HEK293 (cell line): ENCODE results near the gene LTBP1.

Experiments
- CTCF ChIA-PET: fragments of 350-600 bp; formaldehyde crosslinking; extraction: SDS; loops from one replicate; lab custom pipeline; 2021; ENCODE audit warnings: antibody characterized with exemption; lab: Yijun Ruan, JAX
- POLR2A ChIA-PET: fragments of 300-600 bp; formaldehyde crosslinking; extraction: SDS; loops from one replicate; lab custom pipeline; 2020; ENCODE audit warnings: antibody characterized with exemption, inconsistent platforms; lab: Yijun Ruan, JAX
- H3K27ac ChIP-seq: fragments of 200-500 bp; sonication (Bioruptor generic); 2 replicates; pipeline ENCODE4 v1.5.1; 2014; ENCODE audit warnings: low read depth, low read length, control low read depth, inconsistent platforms; ENCODE audit errors: extremely low read depth
- H3K36me3 ChIP-seq, 2 experiments: fragments of 200-500 bp in 1 of 2; sonication (Bioruptor generic) in 1 of 2; 1 replicate in 1 of 2; 2 replicates in 1 of 2; pipeline ENCODE4 v1.5.1; 2014 to 2017; ENCODE audit warnings: inconsistent platforms in 2 of 2, low read length in 2 of 2; ENCODE audit not compliant: control insufficient read depth in 2 of 2, insufficient read depth in 1 of 2
- H3K4me1 ChIP-seq: fragments of 200-500 bp; sonication (Bioruptor generic); 2 replicates; pipeline ENCODE4 v1.5.1; 2014; ENCODE audit warnings: mild to moderate bottlenecking, low read length, inconsistent platforms; ENCODE audit not compliant: control insufficient read depth, insufficient read depth
- H3K4me3 ChIP-seq: 2 replicates; pipeline ENCODE4 v1.5.1; 2011; ENCODE audit warnings: low read depth, mild to moderate bottlenecking, control low read depth, low read length, moderate library complexity
- H3K9me3 ChIP-seq: fragments of 200-500 bp; sonication (Bioruptor generic); 2 replicates; pipeline ENCODE4 v1.5.1; 2014; ENCODE audit warnings: low read depth, low read length, inconsistent platforms; ENCODE audit not compliant: control insufficient read depth, insufficient read depth
- FEZF1 ChIP-seq: fragments of 450-650 bp; formaldehyde crosslinking; IDR thresholded peaks from 2 replicates; pipeline ENCODE4 v1.5.1; 2016; ENCODE audit warnings: missing biosample characterization, missing genetic modification characterization
- HOXA7 ChIP-seq: sonication (generic); formaldehyde crosslinking; IDR thresholded peaks from 2 replicates; pipeline ENCODE4 v1.8.1; 2022; ENCODE audit warnings: missing genetic modification reagents, borderline replicate concordance
- HOXC10 ChIP-seq: sonication (generic); formaldehyde crosslinking; IDR thresholded peaks from 2 replicates; pipeline ENCODE4 v1.8.1; 2023; ENCODE audit warnings: mild to moderate bottlenecking, missing genetic modification reagents
- KLF1 ChIP-seq: fragments of 450-650 bp; formaldehyde crosslinking; IDR thresholded peaks from 2 replicates; pipeline ENCODE4 v1.5.1; 2016; ENCODE audit warnings: missing biosample characterization, missing genetic modification characterization
- KLF16 ChIP-seq: fragments of 450-650 bp; formaldehyde crosslinking; IDR thresholded peaks from 2 replicates; pipeline ENCODE4 v1.5.1; 2017; ENCODE audit warnings: missing biosample characterization, missing genetic modification characterization
- MYNN ChIP-seq: fragments of 450-650 bp; formaldehyde crosslinking; IDR thresholded peaks from 2 replicates; pipeline ENCODE4 v1.5.1; 2016; ENCODE audit warnings: missing biosample characterization, missing genetic modification characterization, borderline replicate concordance
- RBAK ChIP-seq: fragments of 450-650 bp; formaldehyde crosslinking; IDR thresholded peaks from 2 replicates; pipeline ENCODE4 v1.5.1; 2016; ENCODE audit warnings: missing biosample characterization, missing genetic modification characterization
- SP3 ChIP-seq: fragments of 450-650 bp; formaldehyde crosslinking; IDR thresholded peaks from 2 replicates; pipeline ENCODE4 v1.5.1; 2016; ENCODE audit warnings: missing biosample characterization, missing genetic modification characterization
- ZFP37 ChIP-seq: fragments of 450-650 bp; formaldehyde crosslinking; IDR thresholded peaks from 2 replicates; pipeline ENCODE4 v1.5.1; 2016; ENCODE audit warnings: missing biosample characterization, missing genetic modification characterization
- ZNF133 ChIP-seq: fragments of 450-650 bp; formaldehyde crosslinking; IDR thresholded peaks from 2 replicates; pipeline ENCODE4 v1.5.1; 2016; ENCODE audit warnings: missing biosample characterization, missing genetic modification characterization
- ZNF184 ChIP-seq: fragments of 450-650 bp; IDR thresholded peaks from 2 replicates; pipeline ENCODE4 v1.5.1; 2018; ENCODE audit warnings: missing biosample characterization, mild to moderate bottlenecking, missing genetic modification characterization
- ZNF37A ChIP-seq: fragments of 450-650 bp; IDR thresholded peaks from 2 replicates; pipeline ENCODE4 v1.5.1; 2018; ENCODE audit warnings: missing biosample characterization, missing genetic modification characterization
- ZNF394 ChIP-seq: fragments of 450-650 bp; formaldehyde crosslinking; IDR thresholded peaks from 2 replicates; pipeline ENCODE4 v1.5.1; 2016; ENCODE audit warnings: missing biosample characterization, missing genetic modification characterization, mild to moderate bottlenecking, moderate library complexity, borderline replicate concordance
- ZNF473 ChIP-seq: fragments of 450-650 bp; formaldehyde crosslinking; IDR thresholded peaks from 2 replicates; pipeline ENCODE4 v1.5.1; 2017; ENCODE audit warnings: missing biosample characterization, missing genetic modification characterization
- ZNF510 ChIP-seq: fragments of 450-650 bp; formaldehyde crosslinking; IDR thresholded peaks from 2 replicates; pipeline ENCODE4 v1.5.1; 2018; ENCODE audit warnings: mild to moderate bottlenecking, missing genetic modification characterization, missing biosample characterization; ENCODE audit not compliant: insufficient replicate concordance
- ZNF561 ChIP-seq: fragments of 450-650 bp; IDR thresholded peaks from 2 replicates; pipeline ENCODE4 v1.5.1; 2018; ENCODE audit warnings: missing biosample characterization, missing genetic modification characterization, borderline replicate concordance
- ZNF629 ChIP-seq: fragments of 450-650 bp; formaldehyde crosslinking; IDR thresholded peaks from 2 replicates; pipeline ENCODE4 v1.5.1; 2017; ENCODE audit warnings: missing biosample characterization, missing genetic modification characterization
- ZNF639 ChIP-seq: fragments of 450-650 bp; formaldehyde crosslinking; IDR thresholded peaks from 2 replicates; pipeline ENCODE4 v1.5.1; 2016; ENCODE audit warnings: missing biosample characterization, missing genetic modification characterization
- ZNF692 ChIP-seq: fragments of 450-650 bp; formaldehyde crosslinking; IDR thresholded peaks from 2 replicates; pipeline ENCODE4 v1.5.1; 2016; ENCODE audit warnings: missing biosample characterization, missing genetic modification characterization
- ZNF701 ChIP-seq: fragments of 450-650 bp; formaldehyde crosslinking; IDR thresholded peaks from 2 replicates; pipeline ENCODE4 v1.5.1; 2016; ENCODE audit warnings: missing biosample characterization, missing genetic modification characterization
- ZNF707 ChIP-seq: fragments of 450-650 bp; formaldehyde crosslinking; IDR thresholded peaks from 2 replicates; pipeline ENCODE4 v1.5.1; 2016; ENCODE audit warnings: missing biosample characterization, missing genetic modification characterization
- ZNF747 ChIP-seq: fragments of 450-650 bp; formaldehyde crosslinking; IDR thresholded peaks from 2 replicates; pipeline ENCODE4 v1.5.1; 2016; ENCODE audit warnings: missing biosample characterization, missing genetic modification characterization
- ZNF837 ChIP-seq: fragments of 450-650 bp; formaldehyde crosslinking; IDR thresholded peaks from 2 replicates; pipeline ENCODE4 v1.5.1; 2016; ENCODE audit warnings: missing biosample characterization, missing genetic modification characterization
- TF ChIP-seq, protein P1 (sequence below): fragments of 450-650 bp; formaldehyde crosslinking; IDR thresholded peaks from 2 replicates; pipeline ENCODE4 v1.5.1; 2016; ENCODE audit warnings: missing biosample characterization, missing genetic modification characterization
- TF ChIP-seq, protein P2 (sequence below): fragments of 450-650 bp; formaldehyde crosslinking; IDR thresholded peaks from 2 replicates; pipeline ENCODE4 v1.5.1; 2016; ENCODE audit warnings: missing biosample characterization, missing genetic modification characterization

LTBP1 gene

GRCh38 chr2:33144243-33144642, 197.5 kb downstream of the LTBP1 start:
- Histone ChIP-seq H3K36me3 (no peaks in the 10 kb centered on the region), H3K4me3 (no peak overlapping the region), H3K4me1 (no peaks in the 10 kb centered on the region), H3K9me3 (no peaks in the 10 kb centered on the region), H3K27ac (no peak overlapping the region)
- no peak for TF ChIP-seq RBAK (tag by site-specific recombination)
- TF ChIP-seq, protein P1, sequence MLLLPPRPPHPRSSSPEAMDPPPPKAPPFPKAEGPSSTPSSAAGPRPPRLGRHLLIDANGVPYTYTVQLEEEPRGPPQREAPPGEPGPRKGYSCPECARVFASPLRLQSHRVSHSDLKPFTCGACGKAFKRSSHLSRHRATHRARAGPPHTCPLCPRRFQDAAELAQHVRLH (tag by site-specific recombination) = no peak
- TF ChIP-seq ZNF701 (tag by site-specific recombination) = no peak
- CTCF ChIA-PET = no interaction called here
- POLR2A ChIA-PET = no interaction called here

GRCh38 chr2:33145459-33145858, 198.7 kb downstream of the LTBP1 start:
- ChIA-PET CTCF (no interaction called here), POLR2A (no interaction called here)
- H3K4me3 ChIP-seq = no peak overlapping the region
- no peaks in the 10 kb centered on the region for H3K9me3 ChIP-seq
- no peaks in the 10 kb centered on the region for H3K36me3 ChIP-seq
- TF ChIP-seq ZNF747 (tag by site-specific recombination) = no peak
- no peak for TF ChIP-seq KLF1 (tag by site-specific recombination)
- TF ChIP-seq SP3 (tag by site-specific recombination) = no peak
- no peak for TF ChIP-seq ZNF133 (tag by site-specific recombination)
- no peak for TF ChIP-seq ZNF707 (tag by site-specific recombination)
- TF ChIP-seq ZNF510 (tag by site-specific recombination) = no peak
- no peak for TF ChIP-seq ZNF692 (tag by site-specific recombination)
- TF ChIP-seq MYNN (tag by site-specific recombination) = no peak
- no peak for TF ChIP-seq ZNF473 (tag by site-specific recombination)
- TF ChIP-seq ZNF184 (tag by site-specific recombination) = no peak
- TF ChIP-seq, protein P2, sequence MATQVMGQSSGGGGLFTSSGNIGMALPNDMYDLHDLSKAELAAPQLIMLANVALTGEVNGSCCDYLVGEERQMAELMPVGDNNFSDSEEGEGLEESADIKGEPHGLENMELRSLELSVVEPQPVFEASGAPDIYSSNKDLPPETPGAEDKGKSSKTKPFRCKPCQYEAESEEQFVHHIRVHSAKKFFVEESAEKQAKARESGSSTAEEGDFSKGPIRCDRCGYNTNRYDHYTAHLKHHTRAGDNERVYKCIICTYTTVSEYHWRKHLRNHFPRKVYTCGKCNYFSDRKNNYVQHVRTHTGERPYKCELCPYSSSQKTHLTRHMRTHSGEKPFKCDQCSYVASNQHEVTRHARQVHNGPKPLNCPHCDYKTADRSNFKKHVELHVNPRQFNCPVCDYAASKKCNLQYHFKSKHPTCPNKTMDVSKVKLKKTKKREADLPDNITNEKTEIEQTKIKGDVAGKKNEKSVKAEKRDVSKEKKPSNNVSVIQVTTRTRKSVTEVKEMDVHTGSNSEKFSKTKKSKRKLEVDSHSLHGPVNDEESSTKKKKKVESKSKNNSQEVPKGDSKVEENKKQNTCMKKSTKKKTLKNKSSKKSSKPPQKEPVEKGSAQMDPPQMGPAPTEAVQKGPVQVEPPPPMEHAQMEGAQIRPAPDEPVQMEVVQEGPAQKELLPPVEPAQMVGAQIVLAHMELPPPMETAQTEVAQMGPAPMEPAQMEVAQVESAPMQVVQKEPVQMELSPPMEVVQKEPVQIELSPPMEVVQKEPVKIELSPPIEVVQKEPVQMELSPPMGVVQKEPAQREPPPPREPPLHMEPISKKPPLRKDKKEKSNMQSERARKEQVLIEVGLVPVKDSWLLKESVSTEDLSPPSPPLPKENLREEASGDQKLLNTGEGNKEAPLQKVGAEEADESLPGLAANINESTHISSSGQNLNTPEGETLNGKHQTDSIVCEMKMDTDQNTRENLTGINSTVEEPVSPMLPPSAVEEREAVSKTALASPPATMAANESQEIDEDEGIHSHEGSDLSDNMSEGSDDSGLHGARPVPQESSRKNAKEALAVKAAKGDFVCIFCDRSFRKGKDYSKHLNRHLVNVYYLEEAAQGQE (tag by site-specific recombination) = no peak
- no peak overlapping the region for H3K27ac ChIP-seq
- no peaks in the 10 kb centered on the region for H3K4me1 ChIP-seq

DNA sequence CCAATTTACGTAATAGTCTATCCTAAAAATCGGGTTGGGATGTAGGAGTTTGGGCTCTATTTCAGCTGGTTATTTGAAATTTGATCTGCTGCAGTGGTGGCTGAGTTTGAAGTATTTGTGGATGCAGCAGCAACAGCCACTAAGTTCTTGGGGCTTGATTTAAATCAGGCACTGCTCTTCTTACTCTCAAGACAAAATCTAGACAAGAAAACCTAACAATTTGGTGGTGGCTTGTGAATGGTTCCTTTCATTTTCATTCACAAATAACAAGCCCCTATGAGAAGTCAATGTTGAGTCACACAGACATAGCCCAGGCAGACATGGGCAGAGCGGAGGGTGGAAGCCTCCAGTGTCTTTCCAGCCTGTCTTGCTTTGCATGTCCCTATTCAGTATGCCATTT, 199.3 kb downstream of the LTBP1 start:
- no peak for TF ChIP-seq ZNF639 (tag by site-specific recombination)
- no peak for TF ChIP-seq KLF16 (tag by site-specific recombination)
- TF ChIP-seq ZNF629 = no peak
- TF ChIP-seq ZNF837 (tag by site-specific recombination) = no peak
- no peak for TF ChIP-seq HOXC10 (CRISPR knock-in tag)
- no peak for TF ChIP-seq ZNF37A (tag by site-specific recombination)
- TF ChIP-seq FEZF1 = no peak
- TF ChIP-seq ZNF394 (tag by site-specific recombination) = no peak
- no peak for TF ChIP-seq ZFP37 (tag by site-specific recombination)
- no peak for TF ChIP-seq HOXA7 (CRISPR knock-in tag)
- TF ChIP-seq ZNF561 = no peak
- Histone ChIP-seq H3K4me3 (no peak overlapping the region), H3K27ac (no peak overlapping the region), H3K9me3 (no peaks in the 10 kb centered on the region), H3K4me1 (no peaks in the 10 kb centered on the region), H3K36me3 (no peaks in the 10 kb centered on the region)
- ChIA-PET POLR2A (no interaction called here), CTCF (no interaction called here)
